Smooth muscle cell (in vitro differentiated cells): Measurements from ENCODE around the gene MAST3. TPM values are rescaled to one million over a fixed set of nuclear protein-coding genes. Genes with fewer than 3 reads are reported as not detected.

Experiments
- DNase-seq: peaks from one replicate; lab custom pipeline; 2025; ENCODE audit not compliant: unreplicated experiment; lab: John Stamatoyannopoulos, UW
- H2AFZ ChIP-seq: fragments of 200-600 bp; sonication (generic); 2 replicates; pipeline ENCODE4 v1.6.0; 2016; ENCODE audit warnings: antibody characterized with exemption, low read depth, mild to moderate bottlenecking
- H3F3A ChIP-seq: fragments of 200-600 bp; sonication (generic); 2 replicates; pipeline ENCODE4 v1.6.0; 2017; ENCODE audit warnings: antibody characterized with exemption, low read depth
- H3K27ac ChIP-seq: fragments of 200-600 bp; sonication (generic); 2 replicates; pipeline ENCODE4 v1.5.1; 2016; ENCODE audit warnings: low read depth, mild to moderate bottlenecking
- H3K27me3 ChIP-seq: fragments of 200-600 bp; sonication (generic); 2 replicates; pipeline ENCODE4 v1.6.1; 2016; ENCODE audit warnings: low read depth, mild to moderate bottlenecking
- H3K36me3 ChIP-seq: fragments of 200-600 bp; sonication (generic); 2 replicates; pipeline ENCODE4 v1.5.1; 2016; ENCODE audit warnings: low read depth
- H3K4me1 ChIP-seq: fragments of 200-600 bp; sonication (generic); 2 replicates; pipeline ENCODE4 v1.5.1; 2016; ENCODE audit warnings: low read depth
- H3K4me2 ChIP-seq: fragments of 200-600 bp; sonication (generic); 2 replicates; pipeline ENCODE4 v1.6.0; 2016; ENCODE audit warnings: mild to moderate bottlenecking
- H3K4me3 ChIP-seq: fragments of 200-600 bp; sonication (generic); 2 replicates; pipeline ENCODE4 v1.5.1; 2016; ENCODE audit warnings: mild to moderate bottlenecking
- H3K79me2 ChIP-seq: fragments of 200-600 bp; sonication (generic); 2 replicates; pipeline ENCODE4 v1.6.0; 2016; ENCODE audit warnings: low read depth, mild to moderate bottlenecking
- H3K9ac ChIP-seq: fragments of 200-600 bp; sonication (generic); 2 replicates; pipeline ENCODE4 v1.6.0; 2016; ENCODE audit warnings: low read depth
- H3K9me3 ChIP-seq: fragments of 200-600 bp; sonication (generic); replicated peaks from 2 replicates; pipeline ENCODE4 v1.5.1; 2016; ENCODE audit warnings: low read depth
- H4K20me1 ChIP-seq: fragments of 200-600 bp; sonication (generic); 2 replicates; pipeline ENCODE4 v1.6.0; 2016; ENCODE audit warnings: low read depth
- WGBS: methylation state at CpG from one replicate; pipeline ENCODE4 v1.1.7; 2016; ENCODE audit warnings: low lambda C conversion rate; 5-methylcytosine and 5-hydroxymethylcytosine counted together
- polyA plus RNA-seq: library from polyadenylated mRNA; unstranded; fragments of >200 nt; fragmentation: Nextera tagmentation; extraction: Ambion mirVana; gene quantifications from 2 replicates; pipeline ENCODE4 v1.2.1, GENCODE V29; 2016
- total RNA-seq: library from RNA; depleted of rRNA; stranded (reverse); fragments of >200 nt; gene quantifications from 2 replicates; pipeline ENCODE4 v1.2.3, GENCODE V29; 2014
- TF ChIP-seq, protein P1 (sequence below): fragments of 200-600 bp; sonication (generic); IDR thresholded peaks from 2 replicates; pipeline ENCODE4 v1.5.1; 2017; ENCODE audit warnings: borderline replicate concordance, mild to moderate bottlenecking, antibody characterized with exemption; ENCODE audit not compliant: insufficient read depth, poor library complexity, severe bottlenecking

Gene MAST3
- total and polyA plus RNA-seq, 2 experiments from 2014 or later, result 4.3 TPM

DNA sequence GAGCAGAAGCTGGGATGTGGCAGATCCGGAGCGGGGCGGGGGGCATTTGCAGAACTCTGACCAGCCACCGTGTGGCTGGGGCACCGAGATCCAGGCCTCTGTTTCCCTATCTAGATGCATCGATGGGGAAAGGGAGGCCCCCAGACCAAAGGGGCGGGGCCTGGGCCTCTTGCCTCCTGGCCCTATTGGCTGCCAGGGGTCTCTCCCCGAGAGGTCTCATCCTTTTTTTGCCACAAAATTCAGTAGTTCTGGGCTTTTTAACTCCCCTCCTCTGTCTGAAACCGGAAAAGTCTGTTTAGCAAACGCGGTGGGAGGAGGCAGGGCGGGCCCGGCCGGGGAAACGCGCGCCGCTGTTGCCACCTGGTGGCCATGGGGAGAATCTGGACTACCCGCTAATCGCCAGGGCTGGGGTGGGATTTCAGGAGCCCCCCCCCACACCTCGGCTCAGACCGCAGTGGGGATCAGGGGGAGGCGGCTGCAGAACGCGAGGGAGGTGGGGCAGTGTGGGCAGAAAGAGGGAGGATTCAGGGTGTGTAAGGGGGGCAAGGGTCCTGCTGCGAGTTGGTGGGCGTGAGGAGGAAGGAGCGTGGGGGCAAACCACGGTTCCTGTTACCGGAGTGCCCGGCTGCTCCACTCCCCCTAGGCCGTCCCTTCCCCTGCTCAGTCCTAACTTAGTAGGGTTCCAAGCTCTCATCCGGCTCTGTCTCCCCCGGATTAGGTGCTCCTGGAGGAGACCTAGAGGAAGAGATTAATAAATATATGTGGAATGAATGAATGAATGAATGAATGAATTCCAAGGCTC is 39.2 kb upstream of the MAST3 start:
- H3K79me2 ChIP-seq, result no peaks in the 10 kb centered on the region
- TF ChIP-seq, protein P1, sequence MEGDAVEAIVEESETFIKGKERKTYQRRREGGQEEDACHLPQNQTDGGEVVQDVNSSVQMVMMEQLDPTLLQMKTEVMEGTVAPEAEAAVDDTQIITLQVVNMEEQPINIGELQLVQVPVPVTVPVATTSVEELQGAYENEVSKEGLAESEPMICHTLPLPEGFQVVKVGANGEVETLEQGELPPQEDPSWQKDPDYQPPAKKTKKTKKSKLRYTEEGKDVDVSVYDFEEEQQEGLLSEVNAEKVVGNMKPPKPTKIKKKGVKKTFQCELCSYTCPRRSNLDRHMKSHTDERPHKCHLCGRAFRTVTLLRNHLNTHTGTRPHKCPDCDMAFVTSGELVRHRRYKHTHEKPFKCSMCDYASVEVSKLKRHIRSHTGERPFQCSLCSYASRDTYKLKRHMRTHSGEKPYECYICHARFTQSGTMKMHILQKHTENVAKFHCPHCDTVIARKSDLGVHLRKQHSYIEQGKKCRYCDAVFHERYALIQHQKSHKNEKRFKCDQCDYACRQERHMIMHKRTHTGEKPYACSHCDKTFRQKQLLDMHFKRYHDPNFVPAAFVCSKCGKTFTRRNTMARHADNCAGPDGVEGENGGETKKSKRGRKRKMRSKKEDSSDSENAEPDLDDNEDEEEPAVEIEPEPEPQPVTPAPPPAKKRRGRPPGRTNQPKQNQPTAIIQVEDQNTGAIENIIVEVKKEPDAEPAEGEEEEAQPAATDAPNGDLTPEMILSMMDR, result peak; percentile 96
- H3K4me1 ChIP-seq, result no peaks in the 10 kb centered on the region
- H3K9me3 ChIP-seq, result no peaks in the 10 kb centered on the region
- H3K36me3 ChIP-seq, result no peaks in the 10 kb centered on the region
- peak overlapping the region; percentile 82 for H3K4me2 ChIP-seq
- peak overlapping the region; percentile 81 for H2AFZ ChIP-seq
- H3F3A ChIP-seq, result no peaks in the 10 kb centered on the region
- H3K4me3 ChIP-seq, result peak overlapping the region; percentile 32
- H3K27ac ChIP-seq, result no peak overlapping the region
- no peak overlapping the region for H3K9ac ChIP-seq
- 5% methylated on average over 30 of the region's 34 CpGs for WGBS
- peak; percentile 36 for DNase-seq
- no peaks in the 10 kb centered on the region for H4K20me1 ChIP-seq
- no peaks in the 10 kb centered on the region for H3K27me3 ChIP-seq

DNA sequence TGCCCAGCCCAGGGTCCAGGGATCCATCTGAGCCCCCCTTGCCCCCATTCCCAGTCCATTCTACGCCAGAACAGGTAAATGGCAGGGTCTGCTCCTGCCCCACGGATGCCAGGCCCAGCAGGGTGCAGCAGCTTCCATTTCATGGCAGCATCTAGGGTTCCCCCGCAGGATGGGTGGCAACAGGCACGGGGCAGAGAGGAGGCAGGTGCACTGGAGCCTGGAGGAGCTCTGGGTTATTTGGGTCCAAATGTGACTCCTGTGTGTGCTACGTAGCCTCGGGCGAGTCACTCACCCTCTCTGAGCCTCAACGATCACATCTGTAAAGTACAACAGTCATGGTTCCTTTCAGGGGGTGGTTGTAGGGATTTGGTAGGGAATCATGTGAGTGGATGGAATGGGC is 38.3 kb upstream of the MAST3 start:
- H4K20me1 ChIP-seq, result no peaks in the 10 kb centered on the region
- H3K4me3 ChIP-seq, result no peak overlapping the region
- no peak for DNase-seq
- H3K9me3 ChIP-seq, result no peaks in the 10 kb centered on the region
- no peak overlapping the region for H3K4me2 ChIP-seq
- no peaks in the 10 kb centered on the region for H3K79me2 ChIP-seq
- no peaks in the 10 kb centered on the region for H3K4me1 ChIP-seq
- WGBS, result 70% methylated on average over 8 of the region's 8 CpGs
- no peak overlapping the region for H3K9ac ChIP-seq
- no peak overlapping the region for H3K27ac ChIP-seq
- H3K36me3 ChIP-seq, result no peaks in the 10 kb centered on the region
- TF ChIP-seq, protein P1, result no peak
- H2AFZ ChIP-seq, result no peak overlapping the region
- no peaks in the 10 kb centered on the region for H3F3A ChIP-seq
- no peaks in the 10 kb centered on the region for H3K27me3 ChIP-seq

DNA sequence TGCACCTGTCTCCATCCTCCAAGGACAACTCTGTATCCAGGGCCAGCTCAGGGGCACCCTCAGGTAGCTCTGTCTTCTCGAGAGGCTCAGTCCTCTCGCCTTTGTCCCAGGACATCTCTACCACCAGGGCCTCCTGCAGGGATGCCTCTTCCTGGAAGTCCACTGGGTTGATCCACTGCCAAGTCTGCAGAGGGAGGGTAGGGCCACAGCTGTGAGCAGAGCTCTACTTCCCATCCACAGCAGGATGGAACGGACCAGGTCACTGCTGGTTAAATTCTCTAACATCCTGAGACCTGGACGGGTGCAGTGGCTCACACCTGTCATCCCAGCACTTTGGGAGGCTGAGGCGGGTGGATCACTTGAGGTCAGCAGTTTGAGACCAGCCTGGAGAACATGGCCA is 37.7 kb upstream of the MAST3 start:
- no peak overlapping the region for H2AFZ ChIP-seq
- no peaks in the 10 kb centered on the region for H3K79me2 ChIP-seq
- H3K9me3 ChIP-seq, result no peaks in the 10 kb centered on the region
- H3K36me3 ChIP-seq, result no peaks in the 10 kb centered on the region
- no peak for DNase-seq
- TF ChIP-seq, protein P1, result no peak
- no peak overlapping the region for H3K4me2 ChIP-seq
- H3K9ac ChIP-seq, result no peak overlapping the region
- no peaks in the 10 kb centered on the region for H4K20me1 ChIP-seq
- H3K27ac ChIP-seq, result no peak overlapping the region
- no peaks in the 10 kb centered on the region for H3K4me1 ChIP-seq
- no peaks in the 10 kb centered on the region for H3F3A ChIP-seq
- WGBS, result 72% methylated on average over 5 of the region's 5 CpGs
- no peak overlapping the region for H3K4me3 ChIP-seq
- H3K27me3 ChIP-seq, result no peaks in the 10 kb centered on the region

DNA sequence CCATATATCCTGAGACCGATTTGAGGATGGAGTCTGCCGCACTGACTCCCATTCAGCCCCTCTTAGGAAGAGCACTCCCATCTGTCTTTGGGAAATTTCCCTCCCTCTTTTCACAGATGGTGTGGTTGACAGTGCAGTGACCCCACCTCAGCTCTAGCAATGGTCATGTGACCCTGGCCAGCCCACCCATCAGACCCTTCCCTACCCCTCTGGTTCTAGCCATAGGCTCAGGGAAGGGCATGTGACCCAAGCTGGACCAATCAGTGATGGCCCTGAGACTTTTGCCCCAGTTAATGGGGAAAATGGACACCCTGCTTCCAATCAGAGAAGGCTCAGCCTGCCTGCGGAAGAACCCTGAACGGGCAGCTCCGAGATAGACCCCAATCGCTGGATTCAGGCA is 37.1 kb upstream of the MAST3 start:
- Histone ChIP-seq H3K27me3 (no peaks in the 10 kb centered on the region), H3K9ac (no peak overlapping the region), H4K20me1 (no peaks in the 10 kb centered on the region), H3K27ac (no peak overlapping the region), H3K36me3 (no peaks in the 10 kb centered on the region), H3F3A (no peaks in the 10 kb centered on the region), H3K79me2 (no peaks in the 10 kb centered on the region), H3K4me1 (no peaks in the 10 kb centered on the region), H3K4me2 (no peak overlapping the region), H3K9me3 (no peaks in the 10 kb centered on the region), H2AFZ (no peak overlapping the region), H3K4me3 (no peak overlapping the region)
- TF ChIP-seq, protein P1, result no peak
- 93% methylated on average over 6 of the region's 6 CpGs for WGBS
- no peak for DNase-seq
